ELF-1 (cell line): ENCODE data around the gene SLC15A1.

Experiments used
- DNase-seq: peaks from one replicate; pipeline ENCODE4 v3.0.0-alpha.2; 2016; ENCODE audit warnings: low read depth, low spot score

The SLC15A1 gene

GRCh38 chr13:98706446-98707110 lies 45.9 kb downstream of the SLC15A1 start:
- no peak for DNase-seq

DNA sequence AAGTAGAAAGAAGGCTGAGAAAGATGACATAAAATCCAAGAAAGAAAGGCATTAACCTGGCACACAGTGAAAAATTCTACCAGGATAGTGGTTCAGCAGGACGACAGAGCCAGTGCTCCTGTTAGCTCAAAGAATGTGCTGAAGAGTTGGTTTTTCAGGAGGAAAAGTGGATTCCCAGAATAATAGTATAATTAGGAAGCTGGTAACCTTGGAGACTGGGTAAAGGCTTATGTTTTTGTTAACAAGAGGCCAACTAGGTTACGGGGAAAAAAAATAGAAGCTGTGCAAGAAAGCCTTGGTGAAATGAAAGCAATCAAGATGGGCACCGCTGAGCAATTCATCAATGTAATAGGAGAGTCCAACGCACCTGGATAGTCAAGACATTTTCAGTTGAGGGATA lies 54.7 kb downstream of the SLC15A1 start:
- DNase-seq: no peak

GRCh38 chr13:98693756-98694155 lies 58.7 kb downstream of the SLC15A1 start:
- DNase-seq: no peak

- DNase-seq: no peak
These were observed 61.1 kb downstream of the SLC15A1 start for GRCh38 chr13:98691360-98691759.

- DNase-seq: peak; percentile 58
These were observed 62.0 kb downstream of the SLC15A1 start for GRCh38 chr13:98690348-98691022.

GRCh38 chr13:98689347-98689968 lies 63.0 kb downstream of the SLC15A1 start:
- DNase-seq: no peak

DNA sequence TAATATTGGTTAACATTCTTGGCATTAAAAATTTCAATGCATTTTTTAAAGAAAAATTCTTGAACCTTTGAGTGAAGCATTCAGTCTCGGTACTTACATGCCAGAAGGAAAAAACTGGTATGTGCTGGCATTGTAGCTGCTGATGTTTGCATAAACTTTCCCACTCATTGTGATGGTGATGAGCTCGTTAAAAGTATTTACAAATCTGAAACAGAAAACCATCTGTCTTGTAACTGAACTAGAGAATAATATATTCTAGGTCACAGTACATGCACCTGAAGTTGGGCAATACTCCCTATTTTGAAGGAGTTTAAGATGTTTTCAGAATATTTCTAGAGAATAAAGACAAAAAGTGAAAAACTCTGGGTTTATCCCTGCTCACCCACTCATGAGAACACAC lies 64.1 kb downstream of the SLC15A1 start:
- no peak for DNase-seq

DNA sequence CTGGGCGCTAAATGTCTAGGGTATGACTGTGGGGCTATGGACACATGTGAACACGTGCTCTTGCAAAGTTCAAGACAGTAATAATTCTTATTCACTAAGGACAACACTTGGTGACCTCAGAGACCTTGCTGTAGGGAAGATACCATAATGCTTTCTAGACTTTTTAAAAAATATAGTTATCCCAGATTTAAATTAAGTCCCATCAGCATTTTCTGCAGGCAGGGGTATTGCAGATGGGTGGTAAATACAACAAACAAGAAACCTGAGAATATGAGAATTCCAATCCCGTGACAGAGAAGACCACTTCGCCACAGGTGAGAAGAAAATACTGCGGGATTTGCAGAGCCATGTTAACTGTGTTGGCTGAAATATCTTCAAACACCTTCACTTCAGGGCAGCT lies 65.2 kb downstream of the SLC15A1 start:
- DNase-seq: no peak

GRCh38 chr13:98686270-98686669 lies 66.2 kb downstream of the SLC15A1 start:
- DNase-seq: no peak

DNA sequence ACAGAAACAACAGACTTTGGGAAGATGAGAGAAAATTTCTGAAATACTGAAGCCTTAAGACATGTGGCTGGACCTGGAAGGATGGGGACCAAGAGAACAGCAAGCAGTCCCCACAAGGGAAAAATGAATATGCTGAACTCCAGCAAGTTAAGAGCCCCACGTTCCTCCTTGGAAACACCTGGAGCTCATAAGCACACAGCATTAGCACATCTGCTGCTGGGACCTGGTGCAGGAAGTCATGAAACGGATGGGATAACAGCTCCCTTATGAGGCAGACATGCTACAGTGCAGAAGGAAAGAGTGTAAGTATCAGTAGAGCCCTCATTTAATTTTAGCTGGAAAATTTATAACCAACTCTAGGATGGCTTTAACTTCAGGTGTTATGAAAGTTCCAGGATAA lies 67.3 kb downstream of the SLC15A1 start:
- no peak for DNase-seq

DNA sequence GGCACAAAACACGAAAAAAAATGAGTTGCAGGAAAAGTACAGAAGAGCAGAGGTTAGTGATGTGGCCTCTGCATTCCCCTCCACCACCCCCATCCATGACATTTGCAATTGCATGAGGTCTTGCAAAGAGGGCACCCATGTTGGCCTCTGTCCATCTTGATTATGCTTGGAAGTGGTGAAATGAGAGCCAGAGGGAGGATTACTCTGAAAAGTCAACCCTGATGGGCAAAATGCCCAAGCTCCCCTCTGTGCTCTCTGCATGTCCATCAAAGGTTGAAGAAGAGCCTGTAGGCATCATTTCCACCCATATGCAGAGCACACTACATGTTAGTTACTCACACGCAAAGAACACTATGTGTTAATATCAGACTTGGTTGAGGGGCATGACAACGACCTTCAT lies 71.4 kb downstream of the SLC15A1 start:
- DNase-seq: no peak

- DNase-seq: no peak
These were observed 73.7 kb downstream of the SLC15A1 start for GRCh38 chr13:98678741-98679140.

DNA sequence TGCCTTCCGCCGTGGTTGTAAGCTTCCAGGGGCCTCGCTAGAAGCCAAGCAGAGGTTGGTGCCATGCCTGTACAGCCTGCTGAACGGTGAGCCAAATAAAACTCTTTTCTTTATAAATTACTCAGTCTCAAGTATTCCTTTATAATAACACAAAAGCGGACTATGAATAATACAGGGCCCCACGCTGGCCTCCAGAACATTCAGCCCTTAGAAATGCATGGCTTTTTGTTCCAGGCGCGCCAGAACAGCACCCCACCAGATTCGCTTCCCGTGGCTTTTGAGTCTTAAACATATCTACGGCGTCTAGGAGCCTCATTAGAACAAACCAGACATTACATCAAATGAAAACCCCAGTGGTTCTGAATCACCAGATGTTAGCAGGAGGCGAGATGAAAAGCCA lies 75.1 kb downstream of the SLC15A1 start:
- no peak for DNase-seq

GRCh38 chr13:98676239-98676638 lies 76.2 kb downstream of the SLC15A1 start:
- no peak for DNase-seq

GRCh38 chr13:98675837-98676236 lies 76.6 kb downstream of the SLC15A1 start:
- DNase-seq: no peak

DNA sequence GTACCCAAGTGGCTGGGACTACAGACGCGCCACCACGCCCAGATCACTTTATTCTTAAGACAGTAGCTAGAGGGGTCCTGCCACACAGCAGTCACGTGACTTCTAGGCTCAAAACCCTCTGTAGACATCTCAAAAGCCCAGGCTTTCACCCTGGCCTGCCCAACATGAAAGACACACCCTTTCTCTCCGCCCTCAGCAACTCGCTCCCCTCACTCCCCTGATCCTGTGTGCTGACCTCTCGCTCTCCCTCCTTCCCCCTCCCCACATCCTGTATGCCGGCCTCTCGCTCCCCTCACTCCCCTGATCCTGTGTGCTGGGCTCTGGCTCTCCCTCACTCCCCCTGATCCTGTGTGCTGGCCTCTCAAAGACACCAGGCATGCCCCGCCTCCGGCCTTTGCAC lies 77.4 kb downstream of the SLC15A1 start:
- no peak for DNase-seq

GRCh38 chr13:98672947-98673613 lies 79.4 kb downstream of the SLC15A1 start:
- peak; percentile 77 for DNase-seq

DNA sequence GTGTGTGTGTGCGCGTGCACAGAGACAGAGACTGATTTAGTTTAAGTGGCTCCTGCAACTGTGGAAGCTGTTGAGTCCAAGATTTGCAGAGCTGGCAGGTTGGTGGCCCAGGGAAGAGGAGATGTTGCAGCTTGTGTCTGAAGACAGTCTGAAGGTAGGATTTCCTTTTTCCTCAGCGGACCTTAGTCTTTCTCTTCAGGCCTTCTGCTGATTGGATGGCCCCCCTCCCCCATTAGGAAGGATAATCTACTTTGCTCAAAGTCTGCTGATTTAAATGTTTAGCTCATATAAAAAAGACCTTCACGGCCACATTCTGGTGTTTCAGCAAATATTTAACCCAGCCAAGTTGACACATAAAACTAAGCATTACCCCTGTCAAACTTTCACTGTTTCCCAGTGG lies 84.3 kb downstream of the SLC15A1 start:
- DNase-seq: no peak

GRCh38 chr13:98665638-98665995 lies 86.9 kb downstream of the SLC15A1 start:
- DNase-seq: no peak

GRCh38 chr13:98664924-98665637 lies 87.4 kb downstream of the SLC15A1 start:
- no peak for DNase-seq

GRCh38 chr13:98664510-98664909 lies 88.0 kb downstream of the SLC15A1 start:
- no peak for DNase-seq

- DNase-seq: no peak
These were observed 88.4 kb downstream of the SLC15A1 start for GRCh38 chr13:98664047-98664446.
